Measurements from ENCODE around the gene RGL3. TPM values are rescaled to one million over a fixed set of nuclear protein-coding genes. Genes with fewer than 3 reads are reported as not detected.
"Not testable (repeated sequence)": the region's sequence is repeated elsewhere in the genome, so short reads cannot be mapped to it uniquely, and the experiment has no call there.

RGL3 gene
- total RNA-seq, 2 experiments from 2014 or later = not detected

DNA sequence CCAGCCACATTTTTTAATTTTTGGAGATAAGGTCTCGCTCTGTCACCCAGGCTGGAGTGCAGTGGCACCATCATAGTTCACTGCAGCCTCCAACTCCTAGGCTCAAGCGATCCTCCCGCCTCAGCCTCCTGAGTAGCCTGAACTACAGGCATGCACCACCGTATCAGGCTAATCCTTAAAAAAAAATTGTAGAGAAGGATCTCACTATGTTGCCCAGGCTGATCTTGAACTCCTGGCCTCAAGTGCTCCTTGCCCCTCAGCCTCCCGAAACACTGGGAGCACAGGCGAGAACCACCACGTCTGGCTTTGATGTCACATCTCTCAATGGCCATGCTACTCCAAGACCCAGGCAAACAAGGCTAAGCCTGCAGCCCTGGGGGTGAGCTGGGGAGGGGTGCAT is 37.5 kb upstream of the RGL3 start:
- H3K4me3 Mint-ChIP-seq = no peak overlapping the region
- DNase-seq = no peak
- CTCF ChIA-PET = interaction anchor here (3.2 kb wide), 1 partner anchor 26 kb away, joined by 11 read pairs; no protein-coding TSS in a partner anchor

DNA sequence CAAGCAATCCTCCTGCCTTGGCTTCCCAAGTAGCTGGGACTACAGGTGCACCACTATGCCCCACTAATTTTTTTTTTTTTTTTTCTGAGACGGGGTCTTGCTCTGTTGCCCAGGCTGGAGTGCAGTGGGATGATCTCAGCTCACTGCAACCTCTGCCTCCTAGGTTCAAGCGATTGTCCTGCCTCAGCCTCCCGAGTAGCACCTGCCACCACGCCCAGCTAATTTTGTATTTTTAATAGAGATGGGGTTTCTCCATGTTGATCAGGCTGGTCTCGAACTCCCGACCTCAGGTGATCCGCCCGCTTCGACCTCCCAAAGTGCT is 36.1 kb upstream of the RGL3 start:
- not testable (repeated sequence) for H3K4me3 Mint-ChIP-seq; H3K9me3 Mint-ChIP-seq (ENCODE audit: low read depth); H3K36me3 Mint-ChIP-seq; H3K27me3 Mint-ChIP-seq; ATAC-seq; DNase-seq; H3K4me1 Mint-ChIP-seq; H3K27ac Mint-ChIP-seq
- CTCF ChIA-PET = interaction anchor here (3.2 kb wide), 1 partner anchor 28 kb away, joined by 11 read pairs; no protein-coding TSS in a partner anchor

More for the DNA sequence above, 37.5 kb upstream of the RGL3 start:
- no peaks in the 10 kb centered on the region for H3K36me3 Mint-ChIP-seq
- H3K9me3 Mint-ChIP-seq (ENCODE audit: low read depth) = no peaks in the 10 kb centered on the region
- H3K27me3 Mint-ChIP-seq = peaks cover 4% of the 10 kb centered on the region
- no peak overlapping the region for H3K27ac Mint-ChIP-seq
- no peak for ATAC-seq
- no peaks in the 10 kb centered on the region for H3K4me1 Mint-ChIP-seq

- Mint-ChIP-seq H3K36me3 (peaks cover 5% of the 10 kb centered on the region), H3K4me3 (no peak overlapping the region), H3K4me1 (no peaks in the 10 kb centered on the region), H3K27ac (no peak overlapping the region), H3K27me3 (no peaks in the 10 kb centered on the region), H3K9me3 (ENCODE audit: low read depth) (no peaks in the 10 kb centered on the region)
- CTCF ChIA-PET = interaction anchor here (2.0 kb wide), 1 partner anchor 29 kb away, joined by 8 read pairs; no protein-coding TSS in a partner anchor
- no peak for ATAC-seq
- DNase-seq = no peak
These were observed 34.6 kb upstream of the RGL3 start for GRCh38 chr19:11453468-11454341.

GRCh38 chr19:11452620-11453310 is 33.7 kb upstream of the RGL3 start:
- Mint-ChIP-seq H3K9me3 (ENCODE audit: low read depth) (no peaks in the 10 kb centered on the region), H3K27me3 (no peaks in the 10 kb centered on the region), H3K27ac (no peak overlapping the region), H3K36me3 (peaks cover 5% of the 10 kb centered on the region), H3K4me1 (no peaks in the 10 kb centered on the region), H3K4me3 (no peak overlapping the region)
- CTCF ChIA-PET = interaction anchor here (0.7 to 2.0 kb wide), 4 partner anchors 9 to 70 kb away, joined by 3 to 8 read pairs (median 4); no protein-coding TSS in a partner anchor
- DNase-seq (no peak), ATAC-seq (no peak)

DNA sequence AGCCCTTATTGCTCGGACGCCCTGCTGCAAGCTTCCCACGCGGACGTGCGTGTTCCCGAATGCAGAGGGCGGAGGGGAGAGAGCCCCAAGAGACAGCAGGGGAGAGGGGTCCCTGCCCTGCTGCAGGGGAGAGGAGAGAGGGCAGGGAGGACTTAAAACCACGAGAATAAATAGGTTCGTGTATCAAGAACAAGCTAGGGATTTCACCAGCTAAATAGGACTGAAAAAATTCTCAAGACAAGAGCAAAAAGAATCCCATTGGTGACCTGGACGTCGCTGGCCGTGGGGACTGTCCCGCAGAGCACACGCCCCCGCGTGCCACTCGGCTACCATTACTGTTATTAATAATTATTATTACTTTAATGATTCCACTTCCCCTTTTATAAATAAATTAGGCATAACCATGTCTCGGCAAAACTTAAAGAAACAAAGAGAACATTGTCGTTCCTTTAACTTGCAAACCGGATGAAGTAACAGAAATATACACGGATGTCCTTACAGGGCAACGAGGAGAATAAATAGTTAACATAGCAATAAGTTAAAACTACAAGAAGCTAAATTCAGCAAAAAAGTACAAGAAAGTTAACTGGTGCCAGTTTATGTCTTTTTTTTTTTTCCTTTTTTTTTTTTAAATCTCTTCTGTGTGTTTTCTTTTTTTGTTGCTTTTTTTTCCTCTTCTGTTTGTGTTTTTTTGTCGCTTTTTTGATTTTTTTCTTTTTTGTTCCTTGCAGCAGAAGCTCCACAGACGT is 32.9 kb upstream of the RGL3 start:
- Mint-ChIP-seq H3K9me3 (ENCODE audit: low read depth) (no peaks in the 10 kb centered on the region), H3K36me3 (peaks cover 5% of the 10 kb centered on the region), H3K27ac (no peak overlapping the region), H3K4me1 (no peaks in the 10 kb centered on the region), H3K4me3 (no peak overlapping the region), H3K27me3 (no peaks in the 10 kb centered on the region)
- ATAC-seq (no peak), DNase-seq (no peak)
- CTCF ChIA-PET = interaction anchor here (0.7 to 2.0 kb wide), 4 partner anchors 9 to 69 kb away, joined by 3 to 8 read pairs (median 4); no protein-coding TSS in a partner anchor

GRCh38 chr19:11451327-11451870 is 32.3 kb upstream of the RGL3 start:
- Mint-ChIP-seq H3K9me3 (ENCODE audit: low read depth) (no peaks in the 10 kb centered on the region), H3K27ac (no peak overlapping the region), H3K4me3 (no peak overlapping the region), H3K36me3 (peaks cover 7% of the 10 kb centered on the region), H3K27me3 (no peaks in the 10 kb centered on the region), H3K4me1 (no peaks in the 10 kb centered on the region)
- CTCF ChIA-PET = no interaction called here
- ATAC-seq = no peak
- DNase-seq = no peak

DNA sequence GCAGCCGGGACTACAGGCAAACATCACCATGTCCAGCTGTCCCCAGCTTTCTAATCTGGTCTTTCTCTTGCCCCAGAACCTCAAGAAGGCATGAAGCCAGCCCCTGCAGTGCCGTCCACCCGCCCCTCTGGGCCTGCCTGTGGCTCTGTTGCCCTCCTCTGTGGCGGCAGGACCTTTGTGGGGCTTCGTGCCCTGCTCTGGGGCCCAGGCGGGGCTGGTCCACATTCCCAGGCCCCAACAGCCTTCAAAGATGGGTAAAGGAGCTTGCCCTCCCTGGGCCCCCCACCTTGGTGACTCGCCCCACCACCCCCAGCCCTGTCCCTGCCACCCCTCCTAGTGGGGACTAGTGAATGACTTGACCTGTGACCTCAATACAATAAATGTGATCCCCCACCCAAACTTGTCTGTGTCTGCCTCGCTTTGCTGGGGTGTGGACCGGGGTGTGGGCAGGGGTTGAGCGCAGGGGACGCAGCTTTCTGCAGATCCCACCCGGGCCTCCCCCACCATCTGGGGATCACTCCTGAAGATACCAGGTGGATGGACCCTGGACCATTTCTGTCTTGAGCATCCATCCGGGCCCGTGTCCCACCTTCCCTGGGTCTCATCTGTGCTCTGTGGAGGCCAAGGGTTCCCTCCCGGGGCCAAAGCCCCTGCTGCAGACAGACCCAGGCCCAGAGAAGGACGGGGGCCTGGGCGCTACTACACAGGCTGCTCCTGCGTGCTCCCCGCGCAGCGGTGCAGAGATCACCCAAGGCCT is 31.6 kb upstream of the RGL3 start:
- Mint-ChIP-seq H3K9me3 (ENCODE audit: low read depth) (no peaks in the 10 kb centered on the region), H3K4me3 (no peak overlapping the region), H3K36me3 (peaks cover 7% of the 10 kb centered on the region), H3K27ac (no peak overlapping the region), H3K4me1 (no peaks in the 10 kb centered on the region), H3K27me3 (no peaks in the 10 kb centered on the region)
- CTCF ChIA-PET = interaction anchor here (0.7 to 2.0 kb wide), 4 partner anchors 9 to 70 kb away, joined by 3 to 5 read pairs (median 3); partner anchors contain the start of genes ODAD3 and PRKCSH
- ATAC-seq = no peak
- DNase-seq = no peak

- H3K36me3 Mint-ChIP-seq = peaks cover 7% of the 10 kb centered on the region
- ATAC-seq (no peak), DNase-seq (no peak)
- H3K9me3 Mint-ChIP-seq (ENCODE audit: low read depth) = no peaks in the 10 kb centered on the region
- H3K27me3 Mint-ChIP-seq = no peaks in the 10 kb centered on the region
- H3K4me1 Mint-ChIP-seq = no peaks in the 10 kb centered on the region
- CTCF ChIA-PET = interaction anchor here (0.8 to 2.0 kb wide), 3 partner anchors 34 to 68 kb away, joined by 3 to 5 read pairs (median 4); no protein-coding TSS in a partner anchor
- no peak overlapping the region for H3K27ac Mint-ChIP-seq
- H3K4me3 Mint-ChIP-seq = no peak overlapping the region
These were observed 29.9 kb upstream of the RGL3 start for GRCh38 chr19:11448923-11449554.

- Mint-ChIP-seq H3K27ac (no peak overlapping the region), H3K9me3 (ENCODE audit: low read depth) (no peaks in the 10 kb centered on the region), H3K4me1 (no peaks in the 10 kb centered on the region), H3K27me3 (no peaks in the 10 kb centered on the region), H3K4me3 (no peak overlapping the region), H3K36me3 (peaks cover 7% of the 10 kb centered on the region)
- CTCF ChIA-PET = interaction anchor here (0.9 to 2.0 kb wide), 3 partner anchors 20 to 67 kb away, joined by 3 to 5 read pairs (median 4); no protein-coding TSS in a partner anchor
- DNase-seq = no peak
- ATAC-seq = no peak
These were observed 29.3 kb upstream of the RGL3 start for GRCh38 chr19:11448410-11448809.

DNA sequence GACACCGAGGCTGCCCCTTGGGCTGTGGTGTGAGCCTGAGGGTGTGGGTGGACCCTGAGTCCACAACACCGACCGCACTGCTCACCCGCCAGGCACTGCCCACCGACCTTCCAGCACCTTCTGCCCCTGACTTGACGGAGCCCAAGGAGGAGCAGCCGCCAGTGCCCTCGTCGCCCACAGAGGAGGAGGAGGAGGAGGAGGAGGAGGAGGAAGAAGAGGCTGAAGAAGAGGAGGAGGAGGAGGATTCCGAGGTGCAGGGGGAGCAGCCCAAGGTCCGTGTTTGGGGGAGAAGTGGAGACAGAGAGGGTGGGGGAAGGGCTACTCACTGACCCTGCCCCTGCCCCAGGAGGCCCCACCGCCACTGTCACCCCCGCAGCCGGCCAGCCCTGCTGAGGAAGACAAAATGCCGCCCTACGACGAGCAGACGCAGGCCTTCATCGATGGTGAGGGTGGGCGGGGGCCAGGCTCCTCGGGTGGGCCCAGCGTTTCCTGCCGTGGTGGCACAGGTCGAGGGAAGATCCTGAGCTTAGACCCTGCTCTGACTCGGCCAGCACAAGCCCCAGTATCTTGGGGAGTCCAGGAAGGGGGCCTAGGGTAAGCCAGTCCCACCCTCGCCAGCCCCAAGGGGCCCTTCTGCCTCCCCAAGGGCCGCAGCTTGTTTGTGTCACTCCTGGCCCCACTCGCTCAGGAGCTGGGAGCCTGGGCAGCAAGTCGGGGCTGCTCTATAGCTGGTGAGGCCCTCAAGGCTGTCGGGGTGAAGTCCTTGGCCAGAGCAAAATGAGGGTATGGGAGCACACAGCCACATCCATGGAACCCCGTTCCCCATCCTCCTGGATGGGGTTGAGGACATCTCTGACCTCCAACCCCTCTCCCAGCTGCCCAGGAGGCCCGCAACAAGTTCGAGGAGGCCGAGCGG is 28.5 kb upstream of the RGL3 start:
- H3K27me3 Mint-ChIP-seq = no peaks in the 10 kb centered on the region
- no peak overlapping the region for H3K27ac Mint-ChIP-seq
- H3K36me3 Mint-ChIP-seq = peaks cover 8% of the 10 kb centered on the region
- no peaks in the 10 kb centered on the region for H3K4me1 Mint-ChIP-seq
- H3K9me3 Mint-ChIP-seq (ENCODE audit: low read depth) = no peaks in the 10 kb centered on the region
- H3K4me3 Mint-ChIP-seq = no peak overlapping the region
- ATAC-seq = no peak
- DNase-seq = no peak
- CTCF ChIA-PET = interaction anchor here (0.8 to 1.2 kb wide), 3 partner anchors 12 to 35 kb away, joined by 3 to 4 read pairs (median 3); partner anchors contain the start of gene PRKCSH

DNA sequence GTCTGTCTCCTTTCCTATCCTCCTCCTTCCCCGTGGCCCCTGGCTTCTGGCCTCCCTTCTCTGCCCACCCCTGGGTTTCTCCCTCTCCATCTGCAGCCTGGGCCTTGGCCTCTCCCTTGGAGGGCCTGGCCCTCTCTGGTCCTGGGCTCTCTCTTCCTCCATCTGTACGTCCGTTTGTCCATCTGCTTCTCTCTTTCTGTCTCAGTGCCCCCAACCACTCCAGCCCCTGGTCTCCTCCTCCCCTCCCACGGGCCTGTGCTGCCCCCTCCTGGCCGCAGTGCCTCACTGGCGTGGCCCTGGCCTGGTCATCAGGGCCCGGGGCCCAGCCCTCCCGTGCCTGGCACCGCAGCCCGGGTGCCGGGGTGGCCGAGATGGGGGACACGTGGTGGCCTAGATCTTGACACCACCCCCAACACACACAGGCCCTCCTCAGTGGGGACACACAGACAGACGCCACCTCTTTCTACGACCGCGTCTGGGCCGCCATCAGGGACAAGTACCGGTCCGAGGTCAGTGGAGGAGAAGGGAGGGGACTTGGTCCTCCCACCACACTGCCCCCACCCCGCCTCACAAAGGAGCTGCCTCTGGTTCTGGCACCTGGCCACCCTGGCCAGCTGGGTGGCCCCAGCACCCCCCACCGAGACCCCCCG is 27.7 kb upstream of the RGL3 start:
- Mint-ChIP-seq H3K4me1 (no peaks in the 10 kb centered on the region), H3K27ac (no peak overlapping the region), H3K4me3 (no peak overlapping the region), H3K27me3 (no peaks in the 10 kb centered on the region), H3K9me3 (ENCODE audit: low read depth) (no peaks in the 10 kb centered on the region), H3K36me3 (peaks cover 14% of the 10 kb centered on the region)
- DNase-seq = peak; percentile 50
- CTCF ChIA-PET = interaction anchor here (0.8 to 1.6 kb wide), 3 partner anchors 9 to 153 kb away, joined by 3 to 5 read pairs (median 3); partner anchors contain the start of gene PRKCSH
- ATAC-seq = peak; percentile 63

Measured in activated CD8-positive, alpha-beta memory T cell treated with anti-CD3 and anti-CD28 coated beads, Interleukin-2, amount 10 ng/mL, durations not matched to agents 7 days and 5 days (primary cell).